Osteoblast (primary cell): ENCODE measurements around the gene LUM. TPM values are rescaled to one million over a fixed set of nuclear protein-coding genes. Genes with fewer than 3 reads are reported as not detected.

ENCODE experiments used
- total RNA-seq: library from RNA; depleted of rRNA; stranded (reverse); fragments of >200 nt; gene quantifications from 2 replicates; pipeline ENCODE4 v1.2.3, GENCODE V29; 2012

LUM gene
- total RNA-seq, 1 donor: 1,965 TPM

Other genes starting within 250 kb of the LUM start
- not detected in 2 replicates for gene CCER1, start 156.3 kb downstream of the LUM start, total RNA-seq
- gene EPYC, start 106.5 kb downstream of the LUM start, total RNA-seq: 1.8 TPM in 2 replicates
- not detected in 2 replicates for gene KERA, start 53.5 kb downstream of the LUM start, total RNA-seq
- 1,107 and 1,400 TPM in 2 replicates for gene DCN, start 71.3 kb upstream of the LUM start, total RNA-seq